SK-N-MC (cell line): ENCODE data around the gene TMEM117.

Source experiments
- EZH2 ChIP-seq: fragments of 200-600 bp; sonication (generic); IDR thresholded peaks from one replicate; pipeline ENCODE4 v1.6.1; 2017; ENCODE audit warnings: antibody characterized with exemption
- POLR2AphosphoS5 ChIP-seq: IDR thresholded peaks from 2 replicates; pipeline ENCODE4 v1.6.1; 2012; ENCODE audit warnings: mild to moderate bottlenecking, low read depth, low read length, borderline replicate concordance

DNA sequence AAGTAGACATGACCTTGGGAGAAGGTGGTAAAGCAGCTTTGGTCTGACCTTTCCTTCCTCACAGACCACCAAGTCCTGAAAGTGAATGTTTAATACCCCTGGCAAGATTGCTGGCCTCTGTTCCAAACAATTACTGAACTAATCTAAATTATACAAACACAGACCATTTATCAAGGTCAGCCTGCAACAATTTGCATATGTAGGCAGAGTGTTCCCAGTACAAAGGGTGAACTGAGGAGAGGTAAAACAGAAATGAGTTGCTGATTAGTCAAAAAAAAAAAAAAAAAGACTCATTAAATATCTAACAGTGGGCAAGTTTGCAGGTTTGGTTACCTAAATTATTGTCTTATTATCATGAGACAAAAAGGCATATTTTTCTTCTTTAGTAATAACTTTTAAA is 506.5 kb downstream of the TMEM117 start:
- TF ChIP-seq POLR2AphosphoS5 (no peak), EZH2 (no peak)
